ENCODE results near the gene TCF7L2.

Gene TCF7L2

GRCh38 chr10:113080925-113081229 lies 130.8 kb downstream of the TCF7L2 start:
- 0 out of 2 replicates have a peak overlapping the region, but pooled peaks have one; percentile 16 for H3K27ac ChIP-seq (ENCODE audit: low read depth, low read length)
- no peaks in the 10 kb centered on the region for H3K9me3 ChIP-seq (ENCODE audit: control insufficient read depth, insufficient read depth, low read depth, low read length)
- no peaks in the 10 kb centered on the region for H3K36me3 ChIP-seq (ENCODE audit: control insufficient read depth, insufficient read depth, low read length)
- H3K4me1 ChIP-seq (ENCODE audit: control insufficient read depth, insufficient read depth, low read length), result peaks cover 52% of the 10 kb centered on the region
- no peak overlapping the region for H3K4me3 ChIP-seq (ENCODE audit: low read depth, low read length)
- no peaks in the 10 kb centered on the region for H3K27me3 ChIP-seq (ENCODE audit: control insufficient read depth, insufficient read depth, low read length)
- no peak overlapping the region for H3K9ac ChIP-seq (ENCODE audit: low read length)

- 0 out of 2 replicates have a peak, but pooled peaks cover under 1% of the 10 kb centered on the region for H3K36me3 ChIP-seq (ENCODE audit: control insufficient read depth, insufficient read depth, low read length)
- H3K9me3 ChIP-seq (ENCODE audit: control insufficient read depth, insufficient read depth, low read depth, low read length), result no peaks in the 10 kb centered on the region
- H3K27ac ChIP-seq (ENCODE audit: low read depth, low read length), result no peak overlapping the region
- no peak overlapping the region for H3K4me3 ChIP-seq (ENCODE audit: low read depth, low read length)
- no peak overlapping the region for H3K9ac ChIP-seq (ENCODE audit: low read length)
- peaks cover 59% of the 10 kb centered on the region for H3K4me1 ChIP-seq (ENCODE audit: control insufficient read depth, insufficient read depth, low read length)
- H3K27me3 ChIP-seq (ENCODE audit: control insufficient read depth, insufficient read depth, low read length), result no peaks in the 10 kb centered on the region
Measured at GRCh38 chr10:113084031-113084430, 134.0 kb downstream of the TCF7L2 start.

- peaks cover 48% of the 10 kb centered on the region for H3K4me1 ChIP-seq (ENCODE audit: control insufficient read depth, insufficient read depth, low read length)
- H3K9me3 ChIP-seq (ENCODE audit: control insufficient read depth, insufficient read depth, low read depth, low read length), result no peaks in the 10 kb centered on the region
- no peak overlapping the region for H3K27ac ChIP-seq (ENCODE audit: low read depth, low read length)
- H3K4me3 ChIP-seq (ENCODE audit: low read depth, low read length), result no peak overlapping the region
- H3K27me3 ChIP-seq (ENCODE audit: control insufficient read depth, insufficient read depth, low read length), result no peaks in the 10 kb centered on the region
- H3K9ac ChIP-seq (ENCODE audit: low read length), result no peak overlapping the region
- H3K36me3 ChIP-seq (ENCODE audit: control insufficient read depth, insufficient read depth, low read length), result peaks cover 5% of the 10 kb centered on the region; the same call in 1 of the 2 replicates
Measured at GRCh38 chr10:113085776-113086175, 135.7 kb downstream of the TCF7L2 start.

GRCh38 chr10:113086282-113086681 lies 136.2 kb downstream of the TCF7L2 start:
- no peaks in the 10 kb centered on the region for H3K27me3 ChIP-seq (ENCODE audit: control insufficient read depth, insufficient read depth, low read length)
- H3K36me3 ChIP-seq (ENCODE audit: control insufficient read depth, insufficient read depth, low read length), result peaks cover 5% of the 10 kb centered on the region; the same call in 1 of the 2 replicates
- peaks cover 44% of the 10 kb centered on the region for H3K4me1 ChIP-seq (ENCODE audit: control insufficient read depth, insufficient read depth, low read length)
- no peaks in the 10 kb centered on the region for H3K9me3 ChIP-seq (ENCODE audit: control insufficient read depth, insufficient read depth, low read depth, low read length)
- no peak overlapping the region for H3K4me3 ChIP-seq (ENCODE audit: low read depth, low read length)
- peak overlapping the region; percentile 76; the same call in 1 of the 2 replicates for H3K27ac ChIP-seq (ENCODE audit: low read depth, low read length)
- no peak overlapping the region for H3K9ac ChIP-seq (ENCODE audit: low read length)

GRCh38 chr10:113087165-113088029 lies 137.3 kb downstream of the TCF7L2 start:
- Histone ChIP-seq H3K27me3 (ENCODE audit: control insufficient read depth, insufficient read depth, low read length) (no peaks in the 10 kb centered on the region), H3K9me3 (ENCODE audit: control insufficient read depth, insufficient read depth, low read depth, low read length) (no peaks in the 10 kb centered on the region), H3K27ac (ENCODE audit: low read depth, low read length) (peak overlapping the region; percentile 76), H3K9ac (ENCODE audit: low read length) (peak overlapping the region; percentile 62), H3K4me1 (ENCODE audit: control insufficient read depth, insufficient read depth, low read length) (peaks cover 44% of the 10 kb centered on the region), H3K4me3 (ENCODE audit: low read depth, low read length) (no peak overlapping the region), H3K36me3 (ENCODE audit: control insufficient read depth, insufficient read depth, low read length) (peaks cover 14% of the 10 kb centered on the region)

- H3K9me3 ChIP-seq (ENCODE audit: control insufficient read depth, insufficient read depth, low read depth, low read length), result no peaks in the 10 kb centered on the region
- H3K9ac ChIP-seq (ENCODE audit: low read length), result no peak overlapping the region
- H3K4me3 ChIP-seq (ENCODE audit: low read depth, low read length), result no peak overlapping the region
- peaks cover 15% of the 10 kb centered on the region for H3K36me3 ChIP-seq (ENCODE audit: control insufficient read depth, insufficient read depth, low read length)
- no peak overlapping the region for H3K27ac ChIP-seq (ENCODE audit: low read depth, low read length)
- H3K27me3 ChIP-seq (ENCODE audit: control insufficient read depth, insufficient read depth, low read length), result no peaks in the 10 kb centered on the region
- peaks cover 43% of the 10 kb centered on the region for H3K4me1 ChIP-seq (ENCODE audit: control insufficient read depth, insufficient read depth, low read length)
Measured at GRCh38 chr10:113088194-113088593, 138.1 kb downstream of the TCF7L2 start.

- peaks cover 52% of the 10 kb centered on the region for H3K4me1 ChIP-seq (ENCODE audit: control insufficient read depth, insufficient read depth, low read length)
- H3K36me3 ChIP-seq (ENCODE audit: control insufficient read depth, insufficient read depth, low read length), result peaks cover 18% of the 10 kb centered on the region
- H3K27me3 ChIP-seq (ENCODE audit: control insufficient read depth, insufficient read depth, low read length), result no peaks in the 10 kb centered on the region
- H3K4me3 ChIP-seq (ENCODE audit: low read depth, low read length), result no peak overlapping the region
- no peaks in the 10 kb centered on the region for H3K9me3 ChIP-seq (ENCODE audit: control insufficient read depth, insufficient read depth, low read depth, low read length)
- H3K27ac ChIP-seq (ENCODE audit: low read depth, low read length), result no peak overlapping the region
- H3K9ac ChIP-seq (ENCODE audit: low read length), result no peak overlapping the region
Measured at GRCh38 chr10:113089551-113089950, 139.5 kb downstream of the TCF7L2 start.

- H3K4me3 ChIP-seq (ENCODE audit: low read depth, low read length), result no peak overlapping the region
- no peak overlapping the region for H3K27ac ChIP-seq (ENCODE audit: low read depth, low read length)
- no peak overlapping the region for H3K9ac ChIP-seq (ENCODE audit: low read length)
- peaks cover 26% of the 10 kb centered on the region for H3K36me3 ChIP-seq (ENCODE audit: control insufficient read depth, insufficient read depth, low read length)
- peaks cover 53% of the 10 kb centered on the region for H3K4me1 ChIP-seq (ENCODE audit: control insufficient read depth, insufficient read depth, low read length)
- H3K9me3 ChIP-seq (ENCODE audit: control insufficient read depth, insufficient read depth, low read depth, low read length), result no peaks in the 10 kb centered on the region
- H3K27me3 ChIP-seq (ENCODE audit: control insufficient read depth, insufficient read depth, low read length), result no peaks in the 10 kb centered on the region
Measured at GRCh38 chr10:113091920-113092319, 141.9 kb downstream of the TCF7L2 start.

GRCh38 chr10:113093188-113094113 lies 143.4 kb downstream of the TCF7L2 start:
- peaks cover 40% of the 10 kb centered on the region for H3K4me1 ChIP-seq (ENCODE audit: control insufficient read depth, insufficient read depth, low read length)
- H3K27ac ChIP-seq (ENCODE audit: low read depth, low read length), result peak overlapping the region; percentile 39; the same call in 1 of the 2 replicates
- H3K4me3 ChIP-seq (ENCODE audit: low read depth, low read length), result no peak overlapping the region
- H3K9ac ChIP-seq (ENCODE audit: low read length), result no peak overlapping the region
- no peaks in the 10 kb centered on the region for H3K9me3 ChIP-seq (ENCODE audit: control insufficient read depth, insufficient read depth, low read depth, low read length)
- H3K36me3 ChIP-seq (ENCODE audit: control insufficient read depth, insufficient read depth, low read length), result peaks cover 35% of the 10 kb centered on the region
- no peaks in the 10 kb centered on the region for H3K27me3 ChIP-seq (ENCODE audit: control insufficient read depth, insufficient read depth, low read length)

- no peak overlapping the region for H3K4me3 ChIP-seq (ENCODE audit: low read depth, low read length)
- peak overlapping the region; percentile 39; the same call in 1 of the 2 replicates for H3K27ac ChIP-seq (ENCODE audit: low read depth, low read length)
- peaks cover 39% of the 10 kb centered on the region for H3K4me1 ChIP-seq (ENCODE audit: control insufficient read depth, insufficient read depth, low read length)
- no peaks in the 10 kb centered on the region for H3K9me3 ChIP-seq (ENCODE audit: control insufficient read depth, insufficient read depth, low read depth, low read length)
- H3K9ac ChIP-seq (ENCODE audit: low read length), result no peak overlapping the region
- H3K36me3 ChIP-seq (ENCODE audit: control insufficient read depth, insufficient read depth, low read length), result peaks cover 34% of the 10 kb centered on the region
- no peaks in the 10 kb centered on the region for H3K27me3 ChIP-seq (ENCODE audit: control insufficient read depth, insufficient read depth, low read length)
Measured at GRCh38 chr10:113094114-113094486, 144.1 kb downstream of the TCF7L2 start.

All from HUES6 (cell line).